ENCODE results near the gene ABCG8.

DNA sequence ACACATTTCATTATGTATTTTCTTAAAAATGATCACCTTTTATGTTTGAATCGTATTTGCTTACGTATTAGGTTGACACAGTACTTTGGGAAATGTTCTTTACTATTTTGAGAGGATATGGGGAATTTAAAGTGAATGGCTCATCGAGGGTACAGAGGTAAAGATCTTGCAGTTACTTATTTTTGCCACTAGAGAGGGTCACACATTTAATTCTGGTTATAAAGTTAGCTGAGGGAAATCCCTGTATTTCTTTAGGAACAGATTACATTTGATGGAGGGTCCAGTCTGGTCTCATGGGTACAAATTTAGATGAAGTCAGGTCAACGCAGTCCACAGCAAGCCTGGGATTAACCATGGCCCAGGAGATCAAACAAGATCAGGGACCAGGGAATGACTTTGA is 40.5 kb upstream of the ABCG8 start:
- TF ChIP-seq POLR2A (IDR thresholded peaks at IDR 0.05; ENCODE audit: low read length), result no peak
- TF ChIP-seq GATA1 (IDR thresholded peaks at IDR 0.05; ENCODE audit: low read depth, low read length), result no peak

Data from erythroblast (primary cell).